ENCODE measurements around the gene FHIT. TPM values are rescaled to one million over a fixed set of nuclear protein-coding genes. Genes with fewer than 3 reads are reported as not detected.
"Not testable (repeated sequence)": the region's sequence is repeated elsewhere in the genome, so short reads cannot be mapped to it uniquely, and the experiment has no call there.

The FHIT gene
- polyA plus RNA-seq, 12 donors = 3.8 to 10.9 (median 5.4) TPM; not detected in 2

DNA sequence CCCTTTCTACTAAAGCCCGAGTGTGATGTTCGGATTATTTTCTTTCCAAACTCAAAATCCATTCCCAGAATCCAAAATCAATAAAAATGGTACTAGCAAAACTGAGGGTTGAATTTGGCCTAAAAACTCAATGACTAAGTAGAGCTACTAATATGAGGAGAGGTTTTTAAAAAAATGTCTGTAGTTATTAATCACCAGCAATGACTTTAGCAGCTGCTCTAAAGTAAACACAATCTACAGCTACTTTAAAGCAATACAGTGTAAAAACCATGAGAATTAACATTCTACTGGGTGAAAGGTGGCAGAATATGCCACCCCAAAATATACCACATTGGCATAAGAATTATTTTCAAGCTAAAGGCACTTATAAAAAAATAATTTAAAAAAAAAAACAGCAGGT is 23.5 kb downstream of the FHIT start:
- DNase-seq = no peak

DNA sequence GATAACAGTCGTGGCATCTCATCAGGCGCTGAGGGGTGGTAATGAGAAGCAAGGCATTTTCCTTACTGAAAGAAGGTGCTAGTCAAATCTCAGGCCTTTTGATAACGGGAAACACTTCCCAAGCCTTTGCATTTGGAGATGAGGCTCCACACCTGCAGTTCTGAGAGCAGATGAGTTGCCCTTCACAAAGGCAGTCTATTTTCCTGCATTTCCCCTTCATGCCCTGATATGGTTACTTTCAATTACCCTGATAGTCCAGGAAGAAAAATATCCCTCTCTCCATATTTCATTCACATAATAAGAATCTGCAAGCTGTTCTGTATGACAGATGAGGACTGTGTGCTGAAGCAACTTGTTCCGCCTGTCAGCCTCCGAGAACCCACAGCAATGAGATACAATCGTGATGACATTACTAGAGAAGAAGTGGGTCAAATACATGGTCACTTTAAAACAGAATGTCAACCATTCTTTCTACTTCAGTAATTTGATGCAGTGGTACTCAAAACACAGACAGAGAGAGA is 25.0 kb downstream of the FHIT start:
- no peak for DNase-seq

DNA sequence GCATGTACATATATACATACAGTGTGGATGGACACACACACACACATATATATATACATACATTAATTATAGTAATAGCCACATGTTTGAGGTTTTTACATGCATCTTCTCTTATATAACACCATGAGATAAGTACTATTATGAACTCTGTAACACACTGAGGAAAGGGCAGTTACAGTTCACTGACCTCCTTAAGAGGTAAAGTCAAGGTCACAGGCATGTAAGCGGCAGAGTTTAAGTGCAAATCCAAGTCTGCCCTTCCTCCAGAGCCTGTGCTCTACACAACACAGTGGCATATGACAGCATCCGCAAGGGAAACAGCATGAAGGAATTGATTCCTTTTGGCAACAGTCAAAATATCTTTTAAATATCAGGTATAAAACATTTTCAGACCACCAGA is 26.4 kb downstream of the FHIT start:
- DNase-seq = no peak

DNA sequence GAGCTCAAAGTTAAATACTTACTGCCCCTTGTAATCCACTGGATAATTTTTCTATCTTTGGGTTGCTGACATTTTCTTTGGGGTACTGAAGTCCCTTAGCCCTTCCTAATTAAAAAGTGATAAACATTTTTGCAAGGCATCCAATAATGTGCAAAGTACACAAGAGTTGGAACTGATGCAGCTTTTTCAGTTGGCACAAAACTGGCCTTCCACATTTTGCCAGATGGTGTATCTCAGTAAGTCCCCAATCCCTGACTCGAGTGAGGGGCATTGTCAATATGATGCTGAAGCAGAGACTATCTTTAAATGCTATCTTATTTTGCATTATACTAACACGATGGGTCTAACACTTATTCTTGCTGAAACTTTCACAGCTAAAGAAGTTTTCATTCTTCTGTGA is 27.8 kb downstream of the FHIT start:
- no peak for DNase-seq

DNA sequence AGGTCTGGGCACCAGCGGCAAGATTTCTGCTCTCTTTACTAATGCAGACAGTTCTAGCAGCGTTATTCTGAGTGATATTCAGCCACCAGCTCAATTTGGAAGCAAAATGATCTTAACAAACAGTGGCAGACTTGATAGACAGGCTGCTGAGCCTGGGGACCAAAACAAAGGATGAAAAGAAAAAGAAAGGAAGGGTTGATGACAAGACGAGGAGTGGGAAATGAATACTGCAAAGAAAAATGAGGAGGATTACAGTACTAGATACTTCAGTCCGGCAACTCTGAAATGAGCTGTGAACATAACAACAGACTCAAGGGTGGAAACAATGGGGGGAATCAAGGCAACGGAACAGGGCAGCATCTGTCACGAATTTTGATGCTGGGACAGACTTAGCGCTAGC is 28.8 kb downstream of the FHIT start:
- DNase-seq = no peak

DNA sequence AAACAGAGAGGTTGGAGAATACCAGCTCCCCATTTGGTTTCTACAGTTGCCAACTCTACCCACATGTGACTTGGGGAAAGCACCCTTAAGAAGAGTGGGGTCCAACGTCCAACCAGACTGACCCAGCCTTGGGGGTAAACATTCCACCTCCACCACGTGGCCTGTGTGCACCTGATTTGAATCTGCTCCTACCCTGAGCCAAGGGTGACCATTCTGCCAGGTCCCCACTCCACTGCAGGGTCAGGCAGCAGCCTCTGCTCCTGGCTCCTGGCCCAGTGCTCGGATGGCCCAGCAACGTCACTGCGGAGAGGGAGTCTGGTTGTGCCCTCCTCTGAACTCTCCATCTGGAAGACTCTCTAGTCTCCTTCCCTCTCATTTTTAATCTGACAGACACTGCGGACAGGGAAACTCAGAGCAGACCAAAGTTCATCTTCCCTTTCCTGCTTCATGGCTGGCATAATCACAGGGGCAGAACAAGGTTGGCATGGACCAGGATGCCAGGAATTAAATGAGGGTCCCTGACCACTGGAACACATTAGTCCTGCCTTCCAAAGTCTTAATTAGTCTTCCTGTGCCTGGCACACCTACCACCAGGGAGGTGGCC is 29.4 kb downstream of the FHIT start:
- no peak for DNase-seq

DNA sequence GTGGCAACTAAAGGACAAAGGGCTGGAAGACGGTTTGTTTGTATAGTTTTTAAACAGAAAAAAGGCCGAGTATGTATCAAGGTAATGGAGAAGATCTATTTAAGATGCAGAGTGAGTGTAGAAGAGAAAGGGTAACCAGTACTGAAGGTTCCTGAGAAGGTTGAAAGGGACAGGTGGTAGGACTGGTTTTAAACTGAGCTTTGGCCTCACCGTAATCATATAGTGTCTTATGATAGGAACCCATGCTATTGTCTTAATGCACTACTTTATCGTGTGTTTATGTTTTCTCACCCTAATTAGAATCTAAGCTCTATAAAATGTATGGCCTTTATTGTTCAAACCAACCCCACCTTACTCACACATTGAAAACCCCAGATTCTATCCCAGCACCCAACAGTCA is 32.7 kb downstream of the FHIT start:
- DNase-seq = no peak

DNA sequence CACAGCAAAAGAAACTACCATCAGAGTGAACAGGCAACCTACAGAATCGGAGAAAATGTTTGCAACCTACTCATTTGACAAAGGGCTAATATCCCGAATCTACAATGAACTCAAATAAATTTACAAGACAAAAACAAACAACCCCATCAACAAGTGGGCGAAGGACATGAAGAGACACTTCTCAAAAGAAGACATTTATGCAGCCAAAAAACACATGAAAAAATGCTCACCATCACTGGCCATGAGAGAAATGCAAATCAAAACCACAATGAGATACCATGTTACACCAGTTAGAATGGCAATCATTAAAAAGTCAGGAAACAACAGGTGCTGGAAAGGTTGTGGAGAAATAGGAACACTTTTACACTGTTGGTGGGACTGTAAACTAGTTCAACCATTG is 35.1 kb downstream of the FHIT start:
- not testable (repeated sequence) for DNase-seq

DNA sequence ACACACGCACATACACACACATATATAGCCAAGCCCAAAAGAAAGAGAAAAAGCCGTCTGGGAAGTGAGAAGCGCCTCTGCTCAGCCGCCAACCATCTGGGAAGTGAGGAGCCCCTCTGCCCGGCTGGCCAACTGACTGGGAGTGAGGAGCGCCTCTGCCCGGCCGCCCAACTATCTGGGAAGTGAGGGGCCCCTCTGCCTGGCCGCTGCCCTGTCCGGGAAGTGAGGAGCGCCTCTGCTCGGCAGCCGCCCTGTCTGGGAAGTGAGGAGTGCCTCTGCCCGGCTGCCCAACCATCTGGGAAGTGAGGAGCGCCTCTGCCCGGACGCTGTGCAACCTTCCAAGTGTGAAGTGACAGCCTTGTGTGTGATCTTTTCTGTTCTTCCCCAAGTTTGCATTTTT is 49.2 kb downstream of the FHIT start:
- DNase-seq = no peak

DNA sequence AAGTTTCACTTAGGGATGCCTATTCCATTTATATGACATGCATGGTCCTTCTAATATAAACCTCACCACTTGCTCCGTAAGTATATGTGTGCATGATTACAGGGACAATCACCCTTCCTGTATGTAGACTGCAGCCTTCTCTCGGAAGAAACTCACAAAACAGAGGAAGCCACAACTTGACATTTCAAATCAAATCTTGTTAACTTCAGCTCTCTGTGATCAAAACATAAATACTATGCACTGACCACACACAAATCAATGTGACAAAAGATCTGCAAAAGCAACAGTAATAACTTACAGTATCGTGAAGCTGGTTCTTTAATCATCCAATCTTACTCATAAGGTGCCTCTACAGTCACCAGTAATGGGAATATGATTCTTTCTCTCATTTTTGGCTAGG is 50.2 kb downstream of the FHIT start:
- DNase-seq = no peak

DNA sequence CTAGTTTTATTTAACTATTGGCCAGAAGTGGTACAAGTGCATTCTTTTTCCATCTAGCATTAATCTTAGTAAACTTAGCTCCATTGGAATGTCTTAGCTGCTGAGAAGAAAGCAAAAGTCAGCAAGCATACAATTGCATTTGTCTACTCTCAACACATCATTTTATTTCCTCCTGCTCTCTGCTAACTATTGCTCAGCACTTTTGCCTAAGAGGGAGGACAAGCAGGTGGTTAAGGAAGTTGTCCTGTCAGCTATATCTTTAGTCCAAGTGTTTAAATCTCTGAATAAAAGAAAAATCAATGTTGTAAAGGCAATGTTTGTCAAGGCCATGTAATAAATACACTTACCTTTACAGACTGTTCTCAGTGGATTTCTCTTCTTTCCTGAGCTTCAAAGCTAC is 51.0 kb downstream of the FHIT start:
- no peak for DNase-seq

DNA sequence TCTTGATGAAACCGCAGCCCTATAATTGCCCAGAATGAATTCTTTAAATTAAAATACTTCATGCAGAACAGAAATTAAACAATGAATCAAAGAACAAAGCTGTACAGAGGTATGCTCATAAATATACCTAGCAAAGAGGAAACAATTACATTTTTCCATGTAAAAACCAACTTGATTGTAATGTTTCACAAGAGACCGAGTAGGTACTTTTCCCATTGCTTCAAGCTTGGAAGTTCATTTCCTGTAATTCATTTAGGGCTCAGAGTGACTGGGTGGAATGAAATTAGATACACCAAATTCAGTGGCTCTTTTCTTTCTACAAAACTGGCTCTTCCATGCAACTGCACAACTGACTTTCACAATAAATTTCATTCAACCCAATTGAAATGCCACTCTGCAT is 51.4 kb downstream of the FHIT start:
- DNase-seq = no peak

DNA sequence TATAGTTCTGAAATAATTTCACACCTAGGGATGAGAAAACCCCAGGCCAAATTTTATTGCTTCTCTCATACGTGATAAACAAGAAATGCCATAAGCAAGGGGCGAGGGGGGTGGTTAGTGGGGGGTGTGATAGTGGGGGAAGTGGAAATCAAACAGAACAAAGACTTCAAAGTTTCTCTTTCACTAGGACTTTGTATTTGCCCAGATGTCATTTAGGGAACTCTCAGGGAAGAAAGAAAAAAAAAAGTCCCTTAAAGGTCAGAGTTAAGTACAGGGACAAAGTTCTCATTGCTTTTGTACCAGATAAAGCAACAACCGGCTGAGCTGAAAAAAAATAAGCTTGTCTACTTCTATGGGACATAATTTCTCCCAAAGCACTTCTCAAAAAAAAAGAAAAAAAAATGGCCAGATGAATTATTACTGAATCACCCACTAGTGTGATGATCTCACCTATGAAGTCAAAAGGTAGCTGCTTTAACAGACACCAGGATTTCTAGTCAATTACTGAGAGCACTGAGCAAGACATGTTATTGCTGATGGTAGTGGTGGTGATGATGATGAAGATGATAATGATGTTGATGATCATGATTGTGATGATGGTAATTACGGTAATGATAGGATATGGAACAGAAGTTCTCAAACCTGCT is 56.2 kb downstream of the FHIT start:
- DNase-seq = no peak

DNA sequence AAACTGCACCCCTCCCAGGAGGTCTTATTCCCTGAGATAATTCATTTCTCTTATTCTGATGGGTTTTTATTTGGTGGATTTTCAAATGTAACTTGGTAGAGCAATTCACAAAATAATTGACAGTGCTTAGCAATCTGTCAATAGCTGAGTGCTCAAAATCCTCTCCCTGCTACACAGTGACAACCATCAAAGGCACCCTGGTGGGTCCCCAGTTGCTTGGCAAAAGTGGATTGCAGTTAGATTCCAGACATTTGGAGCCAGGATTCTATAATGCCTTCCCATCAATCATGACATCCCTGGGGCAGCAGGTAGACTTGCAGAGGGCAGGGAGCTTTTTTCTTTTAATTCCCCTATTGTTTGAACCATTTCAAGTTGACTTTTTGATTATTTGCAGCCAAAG is 59.0 kb downstream of the FHIT start:
- no peak for DNase-seq

DNA sequence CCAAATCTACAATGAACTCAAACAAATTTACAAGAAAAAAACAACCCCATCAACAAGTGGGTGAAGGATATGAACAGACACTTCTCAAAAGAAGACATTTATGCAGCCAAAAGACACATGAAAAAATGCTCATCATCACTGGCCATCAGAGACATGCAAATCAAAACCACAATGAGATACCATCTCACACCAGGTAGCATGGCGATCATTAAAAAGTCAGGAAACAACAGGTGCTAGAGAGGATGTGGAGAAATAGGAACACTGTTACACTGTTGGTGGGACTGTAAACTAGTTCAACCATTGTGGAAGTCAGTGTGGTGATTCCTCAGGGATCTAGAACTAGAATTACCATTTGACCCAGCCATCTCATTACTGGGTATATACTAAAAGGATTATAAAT is 61.0 kb downstream of the FHIT start:
- not testable (repeated sequence) for DNase-seq

DNA sequence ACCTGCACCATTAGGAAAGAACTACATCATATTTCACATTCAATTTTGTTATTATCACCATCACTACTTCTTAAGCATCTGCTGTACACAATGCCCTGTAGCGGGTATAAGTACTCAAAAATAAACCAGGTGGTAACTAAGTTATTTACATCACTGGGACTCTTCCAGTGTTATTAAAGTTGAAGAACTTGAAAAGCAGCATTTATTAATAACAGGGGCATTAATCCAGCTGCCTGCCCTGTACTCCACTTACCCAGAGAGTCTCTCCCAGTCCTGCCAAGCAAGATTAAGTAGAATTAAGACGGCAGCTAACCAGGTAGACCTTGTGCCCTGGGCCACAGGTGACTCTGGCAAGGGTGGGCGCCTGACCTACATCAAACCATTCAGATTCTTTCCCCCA is 65.2 kb downstream of the FHIT start:
- DNase-seq = no peak

DNA sequence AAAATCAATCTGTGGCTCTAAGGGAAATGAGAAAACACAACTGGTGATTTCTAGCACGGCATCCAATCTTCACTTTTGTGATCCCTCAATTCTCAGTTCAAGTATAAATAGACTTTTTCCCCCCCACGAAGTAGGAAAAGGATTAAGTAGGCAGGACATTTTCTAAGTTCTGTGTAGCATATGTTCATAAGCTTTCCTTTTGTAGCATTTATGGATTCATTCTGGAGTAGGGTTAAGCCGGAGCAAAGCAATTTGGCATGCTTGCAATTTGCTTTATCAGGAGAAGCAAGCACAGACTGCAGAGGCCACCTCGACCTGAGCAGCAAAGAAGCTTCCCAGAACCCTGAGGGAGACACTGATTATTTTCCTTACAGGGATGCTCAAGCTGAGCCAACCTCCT is 66.3 kb downstream of the FHIT start:
- no peak for DNase-seq

DNA sequence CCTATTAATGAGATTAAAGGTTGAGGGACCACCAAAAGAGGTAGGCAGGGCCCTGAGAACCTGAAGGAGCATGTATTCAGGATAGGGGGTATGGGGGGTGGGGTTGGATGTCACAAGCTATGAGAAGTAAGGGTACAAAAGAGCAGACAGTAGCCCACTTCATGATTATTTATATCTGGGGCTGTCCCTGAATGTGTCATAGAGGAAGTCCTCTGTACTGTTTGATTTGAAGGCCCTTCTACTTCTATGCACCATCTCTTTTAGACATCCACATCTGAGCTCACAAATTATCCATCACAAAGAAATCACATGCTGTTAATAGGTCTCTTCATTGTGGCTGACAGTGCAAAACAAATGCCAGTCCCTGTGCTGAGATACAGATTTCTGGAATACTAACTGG is 68.6 kb downstream of the FHIT start:
- no peak for DNase-seq

DNA sequence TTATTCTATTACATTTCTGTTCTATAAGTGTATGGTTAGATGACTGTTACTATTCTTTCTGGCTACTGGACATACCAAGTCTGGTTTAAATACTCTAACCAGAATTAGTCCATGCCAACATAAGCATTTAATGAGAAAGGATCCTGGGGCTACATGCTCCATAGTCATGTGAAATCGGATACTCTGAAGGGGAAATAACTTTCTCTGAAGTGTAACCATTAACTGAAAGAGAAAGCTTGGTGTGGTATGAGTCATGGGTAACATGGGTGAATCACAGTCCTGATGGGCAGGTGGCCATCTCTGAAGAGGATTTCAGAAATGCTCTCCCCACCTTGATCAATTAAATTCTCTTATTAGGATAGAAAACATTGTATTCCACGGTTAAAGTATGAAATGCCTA is 69.4 kb downstream of the FHIT start:
- DNase-seq = no peak

DNA sequence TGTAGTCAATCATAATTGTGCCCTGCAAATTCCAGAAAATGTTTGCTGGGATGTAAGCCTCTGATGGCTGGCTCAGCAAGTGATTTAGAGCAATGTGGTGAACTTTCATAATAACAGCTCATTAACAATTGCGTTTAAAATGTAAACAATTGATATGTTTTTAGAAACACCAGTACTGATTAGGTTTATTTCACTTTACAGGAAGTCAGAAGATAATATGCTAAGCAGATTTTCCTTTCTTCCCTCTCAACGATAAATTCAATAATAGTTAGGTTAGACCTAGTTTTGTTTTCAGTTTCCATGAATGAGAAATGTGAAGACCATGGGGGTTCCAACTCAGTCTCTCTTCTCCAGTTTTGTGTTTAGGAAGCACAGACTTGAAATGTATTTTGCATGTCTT is 71.0 kb downstream of the FHIT start:
- DNase-seq = no peak

DNA sequence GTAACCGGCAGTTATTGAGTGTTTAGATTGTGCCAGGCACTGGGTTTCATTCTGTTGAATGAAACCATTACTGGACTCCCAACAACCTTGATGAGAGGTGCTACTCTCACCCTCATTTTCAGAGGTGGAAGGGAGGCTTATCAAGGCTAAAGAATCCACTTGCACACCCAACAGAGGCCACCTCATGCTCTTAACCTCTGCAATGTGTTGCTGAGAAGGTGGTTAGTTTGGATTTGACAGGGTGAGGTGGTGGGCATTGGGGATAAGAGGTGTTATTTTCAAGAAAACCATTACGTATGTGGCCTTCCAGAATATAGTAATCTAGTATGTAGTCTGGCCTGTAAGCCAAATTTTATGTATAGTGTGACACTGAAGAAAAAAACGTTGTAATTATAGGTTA is 73.1 kb downstream of the FHIT start:
- DNase-seq = no peak

DNA sequence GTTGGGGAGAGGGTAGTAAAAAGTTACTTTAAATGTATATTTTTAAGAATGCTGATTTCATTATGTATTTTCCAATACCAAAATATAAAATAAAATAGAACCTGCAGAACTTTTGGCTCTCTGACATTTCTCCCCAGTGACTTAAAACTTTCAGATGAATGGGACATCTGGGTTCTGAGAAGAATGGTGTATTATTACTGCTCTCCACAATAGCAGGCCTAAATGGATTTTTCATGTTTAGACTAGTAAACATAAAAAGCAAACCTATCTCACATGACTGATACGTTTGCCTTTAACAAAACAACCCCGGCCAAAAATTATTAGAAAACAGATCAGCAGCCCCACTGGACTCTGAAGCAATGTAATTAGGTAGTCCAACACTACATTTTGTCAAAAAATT is 73.8 kb downstream of the FHIT start:
- DNase-seq = no peak

DNA sequence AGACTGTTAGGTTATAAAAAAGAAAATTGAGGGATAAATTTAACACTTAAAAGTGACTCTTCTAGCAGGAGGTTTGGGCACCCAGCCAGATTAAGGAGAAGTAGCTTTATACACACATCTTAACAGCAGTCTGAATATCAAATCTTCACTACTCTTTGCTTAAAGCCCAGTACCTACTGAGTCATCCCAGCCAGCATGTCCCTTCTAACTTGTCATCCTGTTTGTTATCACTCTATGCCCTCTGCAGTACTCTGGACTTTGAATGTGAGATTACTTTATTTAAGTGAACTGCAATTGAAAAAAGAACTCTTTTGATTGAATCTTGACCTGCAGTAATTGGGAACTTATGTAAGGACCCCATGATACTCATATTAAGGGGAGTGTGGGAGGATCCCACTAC is 77.6 kb downstream of the FHIT start:
- no peak for DNase-seq

DNA sequence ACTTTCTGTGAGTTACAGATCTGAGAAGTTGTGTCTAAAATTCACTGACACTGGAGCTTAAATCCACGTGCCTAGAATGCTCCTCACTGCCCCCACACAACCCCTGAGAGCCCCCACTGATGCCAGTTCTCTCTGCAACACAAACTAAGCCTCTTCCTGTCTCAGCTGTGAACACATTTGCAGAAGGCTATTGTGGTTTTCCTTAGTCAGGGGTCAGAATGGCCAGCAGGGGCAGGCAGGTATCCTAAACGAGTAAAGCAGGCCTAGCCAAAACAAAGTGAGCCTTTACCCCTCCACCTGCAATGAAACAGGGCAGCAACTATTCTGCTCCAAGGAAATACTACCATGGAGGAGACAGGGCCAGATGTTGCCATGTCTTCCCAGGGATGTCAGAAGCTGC is 78.6 kb downstream of the FHIT start:
- no peak for DNase-seq

Data from muscle of arm (tissue), 12 donors.